Measurements from ENCODE around the gene ZC3H14. TPM values are rescaled to one million over a fixed set of nuclear protein-coding genes. Genes with fewer than 3 reads are reported as not detected.

ZC3H14 gene, protein sequence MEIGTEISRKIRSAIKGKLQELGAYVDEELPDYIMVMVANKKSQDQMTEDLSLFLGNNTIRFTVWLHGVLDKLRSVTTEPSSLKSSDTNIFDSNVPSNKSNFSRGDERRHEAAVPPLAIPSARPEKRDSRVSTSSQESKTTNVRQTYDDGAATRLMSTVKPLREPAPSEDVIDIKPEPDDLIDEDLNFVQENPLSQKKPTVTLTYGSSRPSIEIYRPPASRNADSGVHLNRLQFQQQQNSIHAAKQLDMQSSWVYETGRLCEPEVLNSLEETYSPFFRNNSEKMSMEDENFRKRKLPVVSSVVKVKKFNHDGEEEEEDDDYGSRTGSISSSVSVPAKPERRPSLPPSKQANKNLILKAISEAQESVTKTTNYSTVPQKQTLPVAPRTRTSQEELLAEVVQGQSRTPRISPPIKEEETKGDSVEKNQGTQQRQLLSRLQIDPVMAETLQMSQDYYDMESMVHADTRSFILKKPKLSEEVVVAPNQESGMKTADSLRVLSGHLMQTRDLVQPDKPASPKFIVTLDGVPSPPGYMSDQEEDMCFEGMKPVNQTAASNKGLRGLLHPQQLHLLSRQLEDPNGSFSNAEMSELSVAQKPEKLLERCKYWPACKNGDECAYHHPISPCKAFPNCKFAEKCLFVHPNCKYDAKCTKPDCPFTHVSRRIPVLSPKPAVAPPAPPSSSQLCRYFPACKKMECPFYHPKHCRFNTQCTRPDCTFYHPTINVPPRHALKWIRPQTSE
- 35.3 TPM for total RNA-seq (2013)
- polyA plus RNA-seq (10 to 100 TPM; 18.9 to 30.2 (median 27.1) TPM), polyA minus RNA-seq (20.6 and 37.4 TPM in 2 replicates), total RNA-seq (14.7 to 46.2 (median 32.0) reads per million in 11 experiments)

DNA sequence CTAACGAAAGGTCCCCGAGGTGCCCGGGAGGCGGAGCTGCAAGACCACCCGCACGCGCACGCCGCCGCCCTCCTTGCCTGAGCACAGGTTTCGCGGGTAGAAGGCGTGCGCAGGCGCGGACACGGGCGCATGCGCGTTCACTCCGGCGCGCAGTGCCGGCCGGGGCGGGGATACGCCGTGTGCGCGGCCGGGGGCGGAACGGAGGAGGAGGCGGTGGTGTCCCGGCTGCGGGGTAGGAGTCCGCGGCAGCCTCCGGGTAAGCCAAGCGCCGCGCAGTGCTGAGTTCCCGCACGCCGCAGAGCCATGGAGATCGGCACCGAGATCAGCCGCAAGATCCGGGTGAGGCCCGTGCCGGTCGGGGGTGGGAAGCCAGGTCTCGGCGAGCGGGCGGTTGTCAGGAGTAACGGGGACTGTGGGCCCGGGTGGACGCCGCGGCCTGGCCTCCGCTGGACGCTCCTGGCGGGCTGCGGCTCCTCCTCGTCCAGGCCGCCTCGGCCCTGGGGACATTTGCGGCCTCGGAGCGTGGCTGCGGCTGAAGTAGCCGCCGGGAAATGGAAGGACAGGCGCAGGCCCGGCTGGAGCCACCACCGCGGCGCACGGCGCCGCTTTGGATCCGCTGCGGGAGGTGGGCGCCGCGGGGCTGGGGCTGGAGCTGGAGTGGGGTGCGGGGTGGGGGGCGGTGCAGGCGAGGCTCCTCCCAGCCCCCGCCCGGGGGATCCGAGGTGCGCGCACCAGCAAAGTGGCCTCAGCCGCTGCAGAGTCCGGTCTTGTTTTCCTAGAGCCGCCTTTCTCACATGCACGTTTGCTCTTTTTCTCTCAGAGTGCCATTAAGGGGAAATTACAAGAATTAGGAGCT lies at the start of gene ZC3H14:
TSS of gene ZC3H14 (plus strand) at position 207 of the 856 bp plus-strand sequence. CDS start at position 304, 97 bp downstream.
- intact Hi-C loops (cut with micrococcal nuclease), result no loop called here
- H4K20me1 ChIP-seq (ENCODE audit: insufficient read depth, low read length), result peaks cover 4% of the 10 kb centered on the region
- Mint-ChIP-seq H3K4me3 (peak within 1 kb of the TSS; percentile 95 to 96), H3K4me1 (peaks cover 20% of the 10 kb centered on the region), H3K27ac (peak within 1 kb of the TSS; percentile 82 to 95 (median 91)), H3K36me3 (peaks cover 9 to 10% of the 10 kb centered on the region in 2 donors), H3K9me3 (peaks cover 2 to 9% (median 6%) of the 10 kb centered on the region in 7 donors), H3K27me3 (ENCODE audit: low read depth in 3 of 3) (peaks cover 20 to 31% (median 27%) of the 10 kb centered on the region in 3 donors)
- H3K79me2 ChIP-seq (ENCODE audit: insufficient read depth, low read length), result peaks cover 18% of the 10 kb centered on the region
- TF ChIP-seq, protein P1, sequence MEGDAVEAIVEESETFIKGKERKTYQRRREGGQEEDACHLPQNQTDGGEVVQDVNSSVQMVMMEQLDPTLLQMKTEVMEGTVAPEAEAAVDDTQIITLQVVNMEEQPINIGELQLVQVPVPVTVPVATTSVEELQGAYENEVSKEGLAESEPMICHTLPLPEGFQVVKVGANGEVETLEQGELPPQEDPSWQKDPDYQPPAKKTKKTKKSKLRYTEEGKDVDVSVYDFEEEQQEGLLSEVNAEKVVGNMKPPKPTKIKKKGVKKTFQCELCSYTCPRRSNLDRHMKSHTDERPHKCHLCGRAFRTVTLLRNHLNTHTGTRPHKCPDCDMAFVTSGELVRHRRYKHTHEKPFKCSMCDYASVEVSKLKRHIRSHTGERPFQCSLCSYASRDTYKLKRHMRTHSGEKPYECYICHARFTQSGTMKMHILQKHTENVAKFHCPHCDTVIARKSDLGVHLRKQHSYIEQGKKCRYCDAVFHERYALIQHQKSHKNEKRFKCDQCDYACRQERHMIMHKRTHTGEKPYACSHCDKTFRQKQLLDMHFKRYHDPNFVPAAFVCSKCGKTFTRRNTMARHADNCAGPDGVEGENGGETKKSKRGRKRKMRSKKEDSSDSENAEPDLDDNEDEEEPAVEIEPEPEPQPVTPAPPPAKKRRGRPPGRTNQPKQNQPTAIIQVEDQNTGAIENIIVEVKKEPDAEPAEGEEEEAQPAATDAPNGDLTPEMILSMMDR (IDR thresholded peaks at IDR 0.05), result no peak
- under 1% methylated on average over 95 of the region's 99 CpGs for WGBS (ENCODE audit: insufficient coverage)
- H3K4me1 ChIP-seq (ENCODE audit: control insufficient read depth in 1 of 2, insufficient read depth in 2 of 2, low read length in 2 of 2), result peaks cover 14 to 22% of the 10 kb centered on the region in 2 donors
- peaks cover 7 to 8% of the 10 kb centered on the region in 2 donors for H3K36me3 ChIP-seq (replicated peaks in 1 of 2; ENCODE audit: control insufficient read depth in 1 of 2, insufficient read depth in 2 of 2, low read length in 2 of 2)
- peak; percentile 74 to 76 (median 76) for DNase-seq
- peak within 1 kb of the TSS; percentile 66 to 93 (median 85) for H3K4me3 ChIP-seq (replicated peaks in 1 of 3; ENCODE audit: low read depth in 2 of 3, low read length in 3 of 3)
- peak within 1 kb of the TSS; percentile 81 for H3K9ac ChIP-seq (ENCODE audit: insufficient read depth, low read length, poor library complexity, severe bottlenecking)
- H2AFZ ChIP-seq (ENCODE audit: insufficient read depth, low read depth, low read length, poor library complexity, severe bottlenecking), result peak within 1 kb of the TSS; percentile 92
- H3K4me2 ChIP-seq (replicated peaks; ENCODE audit: extremely low read depth, low read length, poor library complexity, severe bottlenecking), result peak within 1 kb of the TSS; percentile 80
- peak within 1 kb of the TSS in 1 of 2 donors; percentile 71 for H3K27ac ChIP-seq (ENCODE audit: low read depth in 1 of 2, low read length in 2 of 2)
- H3K9me3 ChIP-seq (replicated peaks in 1 of 2; ENCODE audit: control insufficient read depth in 1 of 2, insufficient read depth in 1 of 2, low read length in 2 of 2), result peaks cover 2 to 4% of the 10 kb centered on the region in 2 donors
- peaks cover 9 to 17% of the 10 kb centered on the region in 2 donors for H3K27me3 ChIP-seq (ENCODE audit: control insufficient read depth in 2 of 2, insufficient read depth in 2 of 2, low read length in 2 of 2)
